ENCODE data around the gene PARD3B. TPM values are rescaled to one million over a fixed set of nuclear protein-coding genes. Genes with fewer than 3 reads are reported as not detected.
A peak's percentile ranks its signal among the peaks of the same experiment; 100 is the strongest.

Gene PARD3B, protein sequence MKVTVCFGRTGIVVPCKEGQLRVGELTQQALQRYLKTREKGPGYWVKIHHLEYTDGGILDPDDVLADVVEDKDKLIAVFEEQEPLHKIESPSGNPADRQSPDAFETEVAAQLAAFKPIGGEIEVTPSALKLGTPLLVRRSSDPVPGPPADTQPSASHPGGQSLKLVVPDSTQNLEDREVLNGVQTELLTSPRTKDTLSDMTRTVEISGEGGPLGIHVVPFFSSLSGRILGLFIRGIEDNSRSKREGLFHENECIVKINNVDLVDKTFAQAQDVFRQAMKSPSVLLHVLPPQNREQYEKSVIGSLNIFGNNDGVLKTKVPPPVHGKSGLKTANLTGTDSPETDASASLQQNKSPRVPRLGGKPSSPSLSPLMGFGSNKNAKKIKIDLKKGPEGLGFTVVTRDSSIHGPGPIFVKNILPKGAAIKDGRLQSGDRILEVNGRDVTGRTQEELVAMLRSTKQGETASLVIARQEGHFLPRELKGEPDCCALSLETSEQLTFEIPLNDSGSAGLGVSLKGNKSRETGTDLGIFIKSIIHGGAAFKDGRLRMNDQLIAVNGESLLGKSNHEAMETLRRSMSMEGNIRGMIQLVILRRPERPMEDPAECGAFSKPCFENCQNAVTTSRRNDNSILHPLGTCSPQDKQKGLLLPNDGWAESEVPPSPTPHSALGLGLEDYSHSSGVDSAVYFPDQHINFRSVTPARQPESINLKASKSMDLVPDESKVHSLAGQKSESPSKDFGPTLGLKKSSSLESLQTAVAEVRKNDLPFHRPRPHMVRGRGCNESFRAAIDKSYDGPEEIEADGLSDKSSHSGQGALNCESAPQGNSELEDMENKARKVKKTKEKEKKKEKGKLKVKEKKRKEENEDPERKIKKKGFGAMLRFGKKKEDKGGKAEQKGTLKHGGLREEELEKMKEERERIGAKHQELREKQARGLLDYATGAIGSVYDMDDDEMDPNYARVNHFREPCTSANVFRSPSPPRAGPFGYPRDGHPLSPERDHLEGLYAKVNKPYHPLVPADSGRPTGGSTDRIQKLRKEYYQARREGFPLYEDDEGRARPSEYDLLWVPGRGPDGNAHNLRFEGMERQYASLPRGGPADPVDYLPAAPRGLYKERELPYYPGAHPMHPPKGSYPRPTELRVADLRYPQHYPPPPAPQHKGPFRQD (N-terminal part only)
- total RNA-seq: 29.7 and 34.4 TPM in 2 replicates
- long read RNA-seq, partial matches to known transcripts: 9 of 24 reads
- long read RNA-seq, other reads (novel, unspliced or antisense): 15 of 24 reads

DNA sequence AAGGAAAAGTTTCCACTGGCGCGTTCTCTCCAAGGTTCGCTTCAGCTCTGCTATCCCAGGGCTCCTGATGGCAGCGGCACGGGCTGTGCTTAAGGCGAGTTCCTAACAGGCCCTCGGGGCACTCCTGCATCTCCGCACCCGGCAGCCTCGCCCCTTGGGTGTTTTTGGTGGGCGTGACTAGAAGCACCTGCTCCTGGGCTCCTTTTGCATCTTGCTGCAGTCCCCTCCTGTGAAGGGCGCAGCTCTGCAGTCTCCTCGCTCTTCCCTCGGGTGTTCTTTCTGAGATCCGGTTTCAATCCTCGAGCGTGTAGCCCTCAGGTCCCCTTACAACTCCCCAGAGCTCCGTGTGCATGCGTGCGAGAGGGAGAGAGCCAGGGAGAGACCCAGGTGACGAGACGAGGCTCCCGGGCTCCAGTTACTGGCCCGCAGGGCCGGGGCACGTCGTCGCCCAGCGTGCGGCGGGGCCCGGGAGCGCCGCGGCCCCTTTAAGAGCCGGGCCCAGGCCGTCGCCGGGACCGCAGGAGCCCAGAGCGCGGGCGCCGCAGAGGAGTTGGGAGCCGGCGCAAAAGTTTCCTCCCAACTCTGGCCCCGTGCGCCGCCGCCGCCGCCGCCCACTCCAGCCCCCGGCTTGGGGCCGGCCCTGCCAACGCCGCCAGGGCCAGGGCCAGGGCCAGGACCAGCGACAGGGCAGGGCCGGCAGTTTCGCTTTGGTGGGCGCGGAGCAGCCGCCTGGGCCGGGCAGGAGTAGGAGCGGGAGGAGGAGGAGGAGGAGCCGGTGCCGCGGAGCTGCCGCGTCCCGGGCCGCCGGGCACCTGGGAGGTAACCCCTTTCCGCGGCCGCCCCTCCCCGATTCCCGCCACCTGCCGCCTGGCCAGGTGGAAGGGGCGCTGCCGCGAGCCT lies at the start of gene PARD3B:
Gene PARD3B, plus strand, starts transcription at position 515 of the 900 bp plus-strand sequence. CDS start 525 bp downstream, outside the sequence.
- Mint-ChIP-seq H3K4me1 (ENCODE audit: low read depth) (peaks cover 35% of the 10 kb centered on the region), H3K27ac (peak within 1 kb of the TSS; percentile 98), H3K27me3 (peaks cover 5% of the 10 kb centered on the region), H3K4me3 (ENCODE audit: low read depth) (peak within 1 kb of the TSS; percentile 88), H3K9me3 (ENCODE audit: low read depth) (no peaks in the 10 kb centered on the region), H3K36me3 (ENCODE audit: insufficient read depth) (no peaks in the 10 kb centered on the region)
- peak; percentile 53 for DNase-seq (ENCODE audit: low spot score, unreplicated experiment)
- TF ChIP-seq, protein P1, sequence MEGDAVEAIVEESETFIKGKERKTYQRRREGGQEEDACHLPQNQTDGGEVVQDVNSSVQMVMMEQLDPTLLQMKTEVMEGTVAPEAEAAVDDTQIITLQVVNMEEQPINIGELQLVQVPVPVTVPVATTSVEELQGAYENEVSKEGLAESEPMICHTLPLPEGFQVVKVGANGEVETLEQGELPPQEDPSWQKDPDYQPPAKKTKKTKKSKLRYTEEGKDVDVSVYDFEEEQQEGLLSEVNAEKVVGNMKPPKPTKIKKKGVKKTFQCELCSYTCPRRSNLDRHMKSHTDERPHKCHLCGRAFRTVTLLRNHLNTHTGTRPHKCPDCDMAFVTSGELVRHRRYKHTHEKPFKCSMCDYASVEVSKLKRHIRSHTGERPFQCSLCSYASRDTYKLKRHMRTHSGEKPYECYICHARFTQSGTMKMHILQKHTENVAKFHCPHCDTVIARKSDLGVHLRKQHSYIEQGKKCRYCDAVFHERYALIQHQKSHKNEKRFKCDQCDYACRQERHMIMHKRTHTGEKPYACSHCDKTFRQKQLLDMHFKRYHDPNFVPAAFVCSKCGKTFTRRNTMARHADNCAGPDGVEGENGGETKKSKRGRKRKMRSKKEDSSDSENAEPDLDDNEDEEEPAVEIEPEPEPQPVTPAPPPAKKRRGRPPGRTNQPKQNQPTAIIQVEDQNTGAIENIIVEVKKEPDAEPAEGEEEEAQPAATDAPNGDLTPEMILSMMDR (IDR thresholded peaks at IDR 0.05; ENCODE audit: unreplicated experiment): no peak

DNA sequence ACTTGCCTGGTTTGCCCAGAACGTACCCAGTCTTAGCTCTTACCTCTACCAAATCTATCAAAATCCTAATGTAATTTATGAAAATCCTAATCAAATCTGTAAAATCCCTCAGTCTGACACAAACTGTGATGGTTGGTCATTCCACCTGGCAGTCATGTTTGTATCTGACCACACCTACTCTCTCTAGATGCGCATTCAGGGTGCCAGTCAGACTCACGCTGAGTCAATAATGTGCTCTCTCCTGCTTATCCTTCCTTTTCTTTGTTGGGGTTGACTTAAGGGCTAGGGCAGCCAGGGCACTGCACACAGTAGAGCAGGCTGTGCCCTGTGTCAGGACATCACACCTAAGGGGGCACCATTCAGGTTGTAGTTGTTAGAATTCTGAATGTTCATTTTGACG lies 48.5 kb upstream of the PARD3B start:
- no peaks in the 10 kb centered on the region for H3K9me3 Mint-ChIP-seq (ENCODE audit: low read depth)
- H3K27me3 Mint-ChIP-seq: peaks cover 7% of the 10 kb centered on the region
- TF ChIP-seq, protein P1 (IDR thresholded peaks at IDR 0.05; ENCODE audit: unreplicated experiment): no peak
- no peak overlapping the region for H3K27ac Mint-ChIP-seq
- no peaks in the 10 kb centered on the region for H3K36me3 Mint-ChIP-seq (ENCODE audit: insufficient read depth)
- no peak for DNase-seq (ENCODE audit: low spot score, unreplicated experiment)
- no peak overlapping the region for H3K4me3 Mint-ChIP-seq (ENCODE audit: low read depth)
- peaks cover 4% of the 10 kb centered on the region for H3K4me1 Mint-ChIP-seq (ENCODE audit: low read depth)

DNA sequence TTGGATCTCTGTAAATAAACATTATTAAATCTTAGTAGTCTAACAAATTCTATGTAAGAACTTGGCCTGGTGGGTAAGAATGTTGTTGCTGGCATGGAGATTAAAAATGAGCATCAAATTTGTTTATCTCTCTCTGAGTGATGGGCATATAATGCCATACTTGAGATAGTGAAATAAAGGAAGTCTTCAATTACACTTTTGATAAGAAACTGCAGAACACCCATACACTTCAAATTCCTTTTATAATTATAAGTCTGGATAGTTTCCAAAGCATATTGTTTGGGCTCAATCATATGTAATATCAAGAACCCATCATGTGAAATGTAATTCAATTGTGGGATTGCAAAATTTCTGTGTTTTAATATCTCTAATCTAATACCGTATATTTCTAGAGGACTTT lies 47.4 kb upstream of the PARD3B start:
- TF ChIP-seq, protein P1 (IDR thresholded peaks at IDR 0.05; ENCODE audit: unreplicated experiment): no peak
- Mint-ChIP-seq H3K27me3 (peaks cover 11% of the 10 kb centered on the region), H3K4me1 (ENCODE audit: low read depth) (peaks cover 4% of the 10 kb centered on the region), H3K9me3 (ENCODE audit: low read depth) (no peaks in the 10 kb centered on the region), H3K4me3 (ENCODE audit: low read depth) (no peak overlapping the region), H3K27ac (no peak overlapping the region), H3K36me3 (ENCODE audit: insufficient read depth) (no peaks in the 10 kb centered on the region)
- no peak for DNase-seq (ENCODE audit: low spot score, unreplicated experiment)

DNA sequence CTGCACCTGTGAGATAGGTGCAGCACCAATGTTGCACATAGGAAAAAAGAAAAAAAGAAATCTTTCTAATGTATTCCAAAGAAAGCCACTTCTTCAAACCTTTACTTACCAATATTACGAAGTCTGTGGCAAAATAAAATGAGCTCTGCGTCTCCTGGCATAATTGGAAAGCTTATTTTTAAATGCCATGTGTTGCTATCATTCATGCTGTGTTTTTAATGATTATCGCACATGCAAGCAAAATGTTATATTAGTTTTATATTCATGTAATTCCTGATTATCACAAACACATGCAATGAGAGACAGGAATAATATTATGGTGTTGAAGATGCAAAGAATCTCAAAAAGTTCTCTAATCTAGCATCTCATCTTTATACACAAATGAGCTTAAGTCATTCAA lies 47.0 kb upstream of the PARD3B start:
- H3K27ac Mint-ChIP-seq: no peak overlapping the region
- no peaks in the 10 kb centered on the region for H3K36me3 Mint-ChIP-seq (ENCODE audit: insufficient read depth)
- DNase-seq (ENCODE audit: low spot score, unreplicated experiment): no peak
- TF ChIP-seq, protein P1 (IDR thresholded peaks at IDR 0.05; ENCODE audit: unreplicated experiment): no peak
- H3K27me3 Mint-ChIP-seq: peaks cover 11% of the 10 kb centered on the region
- H3K9me3 Mint-ChIP-seq (ENCODE audit: low read depth): no peaks in the 10 kb centered on the region
- H3K4me1 Mint-ChIP-seq (ENCODE audit: low read depth): peaks cover 4% of the 10 kb centered on the region
- H3K4me3 Mint-ChIP-seq (ENCODE audit: low read depth): no peak overlapping the region

Data from progenitor cell of endocrine pancreas (in vitro differentiated cells).